Neutrophil (primary cell): Measurements from ENCODE around the gene CLBA1.

Experiments
- H3K27ac ChIP-seq: fragments of 200-600 bp; sonication (generic); 2 replicates; pipeline ENCODE4 v1.5.1; 2016; ENCODE audit warnings: mild to moderate bottlenecking, moderate library complexity
- H3K27me3 ChIP-seq: fragments of 200-600 bp; sonication (generic); 2 replicates; pipeline ENCODE4 v1.6.0; 2016; ENCODE audit warnings: mild to moderate bottlenecking
- H3K36me3 ChIP-seq: fragments of 200-600 bp; sonication (generic); 2 replicates; pipeline ENCODE4 v1.5.1; 2017
- H3K4me1 ChIP-seq, 2 experiments: fragments of 200-600 bp in 1 of 2; sonication (generic) in 1 of 2; 1 replicate in 1 of 2; 2 replicates in 1 of 2; pipeline versions ENCODE4 v1.5.1 to v1.6.1; 2013 to 2016; ENCODE audit warnings: low read depth in 1 of 2, low read length in 1 of 2, mild to moderate bottlenecking in 1 of 2, moderate library complexity in 1 of 2; ENCODE audit not compliant: control insufficient read depth in 1 of 2, insufficient read depth in 1 of 2
- H3K4me3 ChIP-seq, 2 experiments: fragments of 200-600 bp in 1 of 2; sonication (generic) in 1 of 2; 1 replicate in 1 of 2; 2 replicates in 1 of 2; pipeline ENCODE4 v1.5.1; 2013 to 2016; ENCODE audit warnings: low read depth in 1 of 2, low read length in 1 of 2, mild to moderate bottlenecking in 1 of 2, moderate library complexity in 1 of 2
- H3K9me3 ChIP-seq: fragments of 200-600 bp; sonication (generic); 2 replicates; pipeline ENCODE4 v1.5.1; 2016
- TF ChIP-seq, protein P1 (sequence below): fragments of 200-600 bp; sonication (generic); IDR thresholded peaks from 2 replicates; pipeline ENCODE4 v1.5.1; 2016; ENCODE audit warnings: antibody characterized with exemption

CLBA1 gene

DNA sequence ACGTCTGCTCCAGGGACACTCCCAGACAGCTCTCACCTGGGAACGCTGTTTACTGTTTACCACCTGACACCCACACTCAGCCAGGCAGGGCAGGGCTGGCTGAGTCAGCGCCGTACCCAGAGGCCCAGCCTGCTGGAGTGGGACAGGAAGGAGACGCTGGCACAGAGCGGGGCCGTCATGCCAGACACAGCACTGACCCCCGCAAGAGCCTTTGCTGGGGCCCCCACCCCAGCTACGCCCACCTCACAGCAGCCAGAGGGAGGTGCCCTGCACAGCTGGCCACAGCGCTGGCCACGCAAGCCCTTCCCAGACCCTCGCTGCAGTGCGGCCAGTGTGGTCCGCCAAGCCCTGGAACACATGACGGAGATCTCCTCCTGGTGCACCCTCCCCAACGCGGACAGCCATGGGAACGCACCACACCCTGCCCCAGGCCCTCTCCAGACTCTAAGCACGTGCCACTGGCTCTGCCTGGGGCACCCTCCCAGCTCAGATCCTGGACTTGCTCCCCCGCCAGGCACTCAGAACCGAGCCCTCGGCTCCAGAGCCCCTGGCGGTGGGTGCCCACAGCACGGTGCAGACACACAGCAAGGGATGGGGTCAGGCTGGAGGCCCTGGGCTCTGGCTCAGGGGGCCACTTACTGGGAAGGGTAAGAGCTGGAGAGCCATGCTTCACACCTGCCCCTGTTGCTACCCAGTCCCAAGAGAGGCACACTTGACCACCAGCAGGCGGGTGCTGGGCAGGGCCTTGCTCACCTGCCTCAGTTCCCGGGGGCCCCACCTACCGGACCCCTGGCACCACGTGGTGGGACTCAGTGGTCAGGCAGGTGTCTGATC lies 13.1 kb upstream of the CLBA1 start:
- Histone ChIP-seq H3K4me1 (peaks cover 2 to 3% of the 10 kb centered on the region in 2 experiments), H3K27ac (no peak overlapping the region), H3K9me3 (no peaks in the 10 kb centered on the region), H3K27me3 (peaks cover 50% of the 10 kb centered on the region), H3K36me3 (no peaks in the 10 kb centered on the region), H3K4me3 (no peak overlapping the region)
- TF ChIP-seq, protein P1, sequence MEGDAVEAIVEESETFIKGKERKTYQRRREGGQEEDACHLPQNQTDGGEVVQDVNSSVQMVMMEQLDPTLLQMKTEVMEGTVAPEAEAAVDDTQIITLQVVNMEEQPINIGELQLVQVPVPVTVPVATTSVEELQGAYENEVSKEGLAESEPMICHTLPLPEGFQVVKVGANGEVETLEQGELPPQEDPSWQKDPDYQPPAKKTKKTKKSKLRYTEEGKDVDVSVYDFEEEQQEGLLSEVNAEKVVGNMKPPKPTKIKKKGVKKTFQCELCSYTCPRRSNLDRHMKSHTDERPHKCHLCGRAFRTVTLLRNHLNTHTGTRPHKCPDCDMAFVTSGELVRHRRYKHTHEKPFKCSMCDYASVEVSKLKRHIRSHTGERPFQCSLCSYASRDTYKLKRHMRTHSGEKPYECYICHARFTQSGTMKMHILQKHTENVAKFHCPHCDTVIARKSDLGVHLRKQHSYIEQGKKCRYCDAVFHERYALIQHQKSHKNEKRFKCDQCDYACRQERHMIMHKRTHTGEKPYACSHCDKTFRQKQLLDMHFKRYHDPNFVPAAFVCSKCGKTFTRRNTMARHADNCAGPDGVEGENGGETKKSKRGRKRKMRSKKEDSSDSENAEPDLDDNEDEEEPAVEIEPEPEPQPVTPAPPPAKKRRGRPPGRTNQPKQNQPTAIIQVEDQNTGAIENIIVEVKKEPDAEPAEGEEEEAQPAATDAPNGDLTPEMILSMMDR, result no peak

DNA sequence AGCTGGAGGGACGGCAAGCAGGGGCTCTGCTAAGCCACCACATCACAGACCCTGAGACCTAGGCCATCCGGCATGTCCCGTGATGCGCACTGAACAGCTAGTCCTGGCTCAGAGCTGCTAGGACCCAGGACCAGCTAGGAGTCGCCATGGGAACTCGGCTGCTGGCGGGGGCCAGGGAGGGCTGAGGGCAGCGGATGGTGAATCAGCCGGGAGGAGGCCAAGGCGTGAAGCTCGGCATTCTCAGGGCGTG lies 12.5 kb upstream of the CLBA1 start:
- TF ChIP-seq, protein P1, result no peak
- Histone ChIP-seq H3K4me3 (no peak overlapping the region), H3K9me3 (no peaks in the 10 kb centered on the region), H3K27me3 (peaks cover 50% of the 10 kb centered on the region), H3K4me1 (peaks cover 7 to 8% of the 10 kb centered on the region in 2 experiments), H3K36me3 (no peaks in the 10 kb centered on the region), H3K27ac (no peak overlapping the region)

DNA sequence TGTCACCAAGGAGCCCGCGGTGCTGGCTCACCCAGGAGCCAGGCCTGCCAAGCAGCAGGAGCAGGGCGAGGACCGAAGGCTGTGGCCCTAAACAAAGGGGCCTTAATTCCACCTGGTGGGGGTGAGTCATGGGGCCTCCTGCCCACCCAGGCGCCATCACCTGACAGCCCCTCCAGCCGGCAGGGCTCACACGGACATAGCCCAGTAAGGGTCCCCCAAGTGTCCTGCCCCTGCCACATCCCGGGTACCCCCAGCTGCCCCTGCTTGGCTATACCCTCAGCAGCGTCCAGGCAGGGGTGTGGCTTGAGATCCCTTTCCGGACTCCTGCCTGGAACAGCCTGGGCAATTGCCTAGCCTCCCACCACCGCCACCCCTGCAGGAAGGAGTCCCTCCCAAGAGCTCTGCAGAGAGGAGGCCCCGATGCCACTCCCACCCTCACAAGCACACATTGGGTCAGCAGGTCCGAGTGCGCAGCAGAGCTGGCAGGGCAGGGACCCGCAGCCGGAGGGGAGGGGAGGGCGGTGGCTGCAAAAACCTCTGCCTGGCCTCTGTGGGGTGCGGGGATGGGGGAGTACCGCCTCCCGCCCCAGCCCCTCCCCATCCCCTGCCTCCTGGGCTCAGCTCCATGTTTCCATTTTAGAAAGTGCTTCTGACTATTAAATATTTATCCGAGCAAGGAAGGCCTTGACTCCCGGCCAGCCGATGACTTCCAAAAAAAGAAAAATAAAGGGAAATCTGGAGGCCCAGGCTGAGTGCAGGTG lies 12.0 kb upstream of the CLBA1 start:
- H3K27ac ChIP-seq, result no peak overlapping the region
- H3K4me3 ChIP-seq, result no peak overlapping the region
- TF ChIP-seq, protein P1, result no peak
- no peaks in the 10 kb centered on the region for H3K9me3 ChIP-seq
- peaks cover 7 to 11% of the 10 kb centered on the region in 2 experiments for H3K4me1 ChIP-seq
- H3K27me3 ChIP-seq, result peaks cover 50% of the 10 kb centered on the region
- H3K36me3 ChIP-seq, result no peaks in the 10 kb centered on the region

DNA sequence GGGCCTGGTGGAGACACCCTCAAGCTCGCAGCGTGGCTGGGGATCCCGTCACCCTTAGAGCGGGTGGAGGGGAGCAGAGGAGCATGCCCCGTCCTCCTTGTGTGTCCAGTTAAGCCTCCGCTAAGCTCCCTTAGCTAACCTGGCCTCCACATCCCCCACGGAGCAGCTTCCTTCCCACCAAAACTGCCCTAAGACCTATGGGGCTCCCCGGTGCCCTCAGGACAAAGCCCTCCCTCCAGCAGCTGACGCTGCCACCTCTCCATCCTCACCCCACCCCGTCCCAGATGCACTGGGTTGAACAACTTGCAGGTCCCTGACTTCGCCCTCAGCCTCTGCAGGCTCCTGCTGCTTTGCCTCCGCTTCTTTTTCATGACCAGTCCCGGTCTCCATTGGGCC lies 11.4 kb upstream of the CLBA1 start:
- TF ChIP-seq, protein P1, result no peak
- Histone ChIP-seq H3K4me3 (no peak overlapping the region), H3K9me3 (no peaks in the 10 kb centered on the region), H3K4me1 (peaks cover 7 to 11% of the 10 kb centered on the region in 2 experiments), H3K27ac (no peak overlapping the region), H3K36me3 (no peaks in the 10 kb centered on the region), H3K27me3 (peaks cover 50% of the 10 kb centered on the region)

DNA sequence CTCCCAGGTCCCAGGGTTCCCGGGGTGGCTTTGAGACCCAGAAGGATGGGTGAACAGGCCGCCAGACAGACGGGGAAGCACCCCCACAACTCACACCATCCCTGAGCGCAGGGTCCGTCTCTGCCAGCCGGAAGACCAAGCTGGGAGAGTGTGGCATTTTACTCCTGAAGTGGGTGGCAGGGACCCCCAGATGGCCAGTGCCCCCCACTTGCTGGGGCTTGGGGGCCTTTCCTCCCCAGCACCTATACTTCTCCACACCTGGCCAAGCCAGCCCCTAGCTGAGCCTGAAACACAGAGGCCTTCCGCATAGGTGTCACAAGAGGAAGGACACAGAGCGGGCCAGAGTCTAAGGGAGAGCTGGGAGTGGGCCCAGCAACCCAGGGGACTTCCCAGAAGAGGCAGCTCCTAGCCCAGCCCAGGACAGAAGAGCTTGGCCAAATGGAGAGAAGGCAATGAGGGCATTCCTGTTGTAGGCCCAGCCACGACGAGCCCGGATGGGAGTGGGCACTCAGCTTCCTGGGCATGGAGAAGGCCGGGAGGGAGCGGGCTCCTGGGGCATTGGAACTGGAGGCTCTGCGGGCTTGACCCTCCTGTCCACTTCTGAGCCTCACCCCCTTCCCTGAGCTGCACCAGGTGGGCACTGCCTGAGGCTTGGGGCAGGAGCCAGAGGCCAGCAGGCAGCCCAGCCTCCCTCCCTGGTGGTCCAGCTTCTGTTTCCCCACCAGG lies 10.8 kb upstream of the CLBA1 start:
- Histone ChIP-seq H3K27ac (no peak overlapping the region), H3K4me1 (peaks cover 7 to 11% of the 10 kb centered on the region in 2 experiments), H3K9me3 (no peaks in the 10 kb centered on the region), H3K27me3 (peaks cover 50% of the 10 kb centered on the region), H3K4me3 (no peak overlapping the region), H3K36me3 (no peaks in the 10 kb centered on the region)
- TF ChIP-seq, protein P1, result no peak
